Activated CD8-positive, alpha-beta T cell treated with anti-CD3 and anti-CD28 coated beads, Interleukin-2, amount 10 ng/mL, durations not matched to agents 7 days and 5 days (primary cell): ENCODE data around the gene WDPCP. TPM values are rescaled to one million over a fixed set of nuclear protein-coding genes. Genes with fewer than 3 reads are reported as not detected.
"Not testable (repeated sequence)": the region's sequence is repeated elsewhere in the genome, so short reads cannot be mapped to it uniquely, and the experiment has no call there.

Experiments
- ATAC-seq: fragments of 150-1000 bp; cut with Tn5 transposase; one replicate; pipeline ENCODE4 v1.10.0; 2021; ENCODE audit warnings: moderate library complexity
- CTCF ChIA-PET: fragments of 350-600 bp; sonication (Branson Sonifier 250); formaldehyde crosslinking; loops from one replicate; lab custom pipeline; 2021; ENCODE audit warnings: antibody characterized with exemption; lab: Charles Lee
- POLR2A ChIA-PET: fragments of 350-600 bp; sonication (Branson Sonifier 250); formaldehyde crosslinking; loops from one replicate; lab custom pipeline; 2021; ENCODE audit warnings: antibody characterized with exemption; lab: Charles Lee
- DNase-seq: peaks from one replicate; pipeline ENCODE4 v3.0.0-alpha.2; 2020
- H3K27ac Mint-ChIP-seq: one replicate; pipeline ENCODE4 v1.8.0; 2021; ENCODE audit warnings: mild to moderate bottlenecking, mixed read lengths
- H3K27me3 Mint-ChIP-seq: one replicate; pipeline ENCODE4 v1.8.0; 2021; ENCODE audit warnings: low read depth, mixed read lengths
- H3K36me3 Mint-ChIP-seq: one replicate; pipeline ENCODE4 v1.8.0; 2021; ENCODE audit warnings: low read depth, mixed read lengths
- H3K4me1 Mint-ChIP-seq: one replicate; pipeline ENCODE4 v1.8.0; 2021; ENCODE audit warnings: low read depth, mixed read lengths
- H3K4me3 Mint-ChIP-seq: one replicate; pipeline ENCODE4 v1.8.0; 2021; ENCODE audit warnings: mild to moderate bottlenecking, mixed read lengths
- H3K9me3 Mint-ChIP-seq: one replicate; pipeline ENCODE4 v1.8.0; 2022; ENCODE audit warnings: mixed read lengths; ENCODE audit not compliant: insufficient read depth
- total RNA-seq, 2 experiments: library from RNA; stranded (reverse); gene quantifications; one replicate each; pipeline ENCODE4 v1.2.3, GENCODE V29; 2021

Gene WDPCP
- total RNA-seq, 2 experiments from 2014 or later = 7.6 to 8.8 TPM

- Mint-ChIP-seq H3K36me3 (no peaks in the 10 kb centered on the region), H3K27ac (no peak overlapping the region), H3K9me3 (peaks cover 15% of the 10 kb centered on the region), H3K4me1 (no peaks in the 10 kb centered on the region), H3K27me3 (no peaks in the 10 kb centered on the region), H3K4me3 (no peak overlapping the region)
- ChIA-PET CTCF (interaction anchor here (1.1 kb wide), 1 partner anchor 26 kb away, joined by 3 read pairs; no protein-coding TSS in a partner anchor), POLR2A (no interaction called here)
- DNase-seq (no peak), ATAC-seq (no peak)
Measured at GRCh38 chr2:63343397-63344109, 244.7 kb downstream of the WDPCP start.

GRCh38 chr2:63340443-63340842 is 247.8 kb downstream of the WDPCP start:
- POLR2A ChIA-PET = no interaction called here

GRCh38 chr2:63334910-63335309 is 253.4 kb downstream of the WDPCP start:
- Mint-ChIP-seq H3K4me3 (no peak overlapping the region), H3K36me3 (no peaks in the 10 kb centered on the region), H3K9me3 (peaks cover 3% of the 10 kb centered on the region), H3K27ac (no peak overlapping the region), H3K4me1 (no peaks in the 10 kb centered on the region), H3K27me3 (no peaks in the 10 kb centered on the region)
- ATAC-seq = no peak
- POLR2A ChIA-PET = no interaction called here
- CTCF ChIA-PET = no interaction called here
- DNase-seq = no peak

More at GRCh38 chr2:63340443-63340842, 247.8 kb downstream of the WDPCP start:
- H3K4me3 Mint-ChIP-seq = no peak overlapping the region
- ATAC-seq (no peak), DNase-seq (no peak)
- H3K27me3 Mint-ChIP-seq = no peaks in the 10 kb centered on the region
- H3K27ac Mint-ChIP-seq = no peak overlapping the region
- H3K4me1 Mint-ChIP-seq = no peaks in the 10 kb centered on the region
- H3K36me3 Mint-ChIP-seq = no peaks in the 10 kb centered on the region
- CTCF ChIA-PET = no interaction called here
- H3K9me3 Mint-ChIP-seq = peaks cover 18% of the 10 kb centered on the region

- H3K4me1 Mint-ChIP-seq = no peaks in the 10 kb centered on the region
- H3K27me3 Mint-ChIP-seq = no peaks in the 10 kb centered on the region
- no peak overlapping the region for H3K27ac Mint-ChIP-seq
- no peak overlapping the region for H3K4me3 Mint-ChIP-seq
- ChIA-PET CTCF (no interaction called here), POLR2A (no interaction called here)
- no peak for ATAC-seq
- no peak for DNase-seq
- peaks cover 4% of the 10 kb centered on the region for H3K9me3 Mint-ChIP-seq
- H3K36me3 Mint-ChIP-seq = no peaks in the 10 kb centered on the region
Measured at GRCh38 chr2:63326473-63326872, 261.8 kb downstream of the WDPCP start.

- POLR2A ChIA-PET, H3K4me1 Mint-ChIP-seq, H3K4me3 Mint-ChIP-seq, CTCF ChIA-PET, DNase-seq, H3K27me3 Mint-ChIP-seq, H3K36me3 Mint-ChIP-seq, H3K9me3 Mint-ChIP-seq, ATAC-seq, H3K27ac Mint-ChIP-seq: not testable (repeated sequence)
Measured at GRCh38 chr2:63323662-63324061, 264.6 kb downstream of the WDPCP start.

GRCh38 chr2:63321973-63322372 is 266.3 kb downstream of the WDPCP start:
- DNase-seq, ATAC-seq, POLR2A ChIA-PET, CTCF ChIA-PET, H3K4me3 Mint-ChIP-seq, H3K9me3 Mint-ChIP-seq, H3K36me3 Mint-ChIP-seq, H3K27ac Mint-ChIP-seq, H3K4me1 Mint-ChIP-seq, H3K27me3 Mint-ChIP-seq: not testable (repeated sequence)

- Mint-ChIP-seq H3K4me1 (no peaks in the 10 kb centered on the region), H3K27me3 (no peaks in the 10 kb centered on the region), H3K27ac (no peak overlapping the region), H3K9me3 (peaks cover 8% of the 10 kb centered on the region), H3K36me3 (no peaks in the 10 kb centered on the region), H3K4me3 (no peak overlapping the region)
- no peak for DNase-seq
- POLR2A ChIA-PET = no interaction called here
- ATAC-seq = no peak
- CTCF ChIA-PET = no interaction called here
Measured at GRCh38 chr2:63320669-63321068, 267.6 kb downstream of the WDPCP start.

- Mint-ChIP-seq H3K27ac (no peak overlapping the region), H3K4me1 (no peaks in the 10 kb centered on the region), H3K4me3 (no peak overlapping the region), H3K36me3 (no peaks in the 10 kb centered on the region), H3K9me3 (peaks cover 8% of the 10 kb centered on the region), H3K27me3 (no peaks in the 10 kb centered on the region)
- CTCF ChIA-PET = no interaction called here
- POLR2A ChIA-PET = no interaction called here
- ATAC-seq (no peak), DNase-seq (no peak)
Measured at GRCh38 chr2:63310614-63311013, 277.7 kb downstream of the WDPCP start.

GRCh38 chr2:63301481-63301880 is 286.8 kb downstream of the WDPCP start:
- no peak for DNase-seq
- ChIA-PET CTCF (no interaction called here), POLR2A (no interaction called here)
- no peaks in the 10 kb centered on the region for H3K27me3 Mint-ChIP-seq
- peaks cover 6% of the 10 kb centered on the region for H3K36me3 Mint-ChIP-seq
- no peak overlapping the region for H3K4me3 Mint-ChIP-seq
- no peaks in the 10 kb centered on the region for H3K4me1 Mint-ChIP-seq
- no peak for ATAC-seq
- H3K9me3 Mint-ChIP-seq = peaks cover 14% of the 10 kb centered on the region
- no peak overlapping the region for H3K27ac Mint-ChIP-seq

- Mint-ChIP-seq H3K27me3 (no peaks in the 10 kb centered on the region), H3K27ac (no peak overlapping the region), H3K9me3 (peaks cover 14% of the 10 kb centered on the region), H3K4me3 (no peak overlapping the region), H3K36me3 (peaks cover 6% of the 10 kb centered on the region), H3K4me1 (no peaks in the 10 kb centered on the region)
- POLR2A ChIA-PET = no interaction called here
- ATAC-seq (no peak), DNase-seq (no peak)
- CTCF ChIA-PET = no interaction called here
Measured at GRCh38 chr2:63300835-63301234, 287.4 kb downstream of the WDPCP start.

- CTCF ChIA-PET = no interaction called here
Measured at GRCh38 chr2:63287956-63288355, 300.3 kb downstream of the WDPCP start.

GRCh38 chr2:63286520-63286919 is 301.8 kb downstream of the WDPCP start:
- H3K4me1 Mint-ChIP-seq, CTCF ChIA-PET, H3K27me3 Mint-ChIP-seq: not testable (repeated sequence)

More at GRCh38 chr2:63287956-63288355, 300.3 kb downstream of the WDPCP start:
- peaks cover 20% of the 10 kb centered on the region for H3K9me3 Mint-ChIP-seq
- H3K27ac Mint-ChIP-seq = no peak overlapping the region
- no peak overlapping the region for H3K4me3 Mint-ChIP-seq
- POLR2A ChIA-PET = no interaction called here
- H3K4me1 Mint-ChIP-seq = no peaks in the 10 kb centered on the region
- H3K36me3 Mint-ChIP-seq = no peaks in the 10 kb centered on the region
- H3K27me3 Mint-ChIP-seq = no peaks in the 10 kb centered on the region
- ATAC-seq = no peak
- no peak for DNase-seq

GRCh38 chr2:63283273-63283672 is 305.0 kb downstream of the WDPCP start:
- POLR2A ChIA-PET = no interaction called here
- DNase-seq = no peak
- Mint-ChIP-seq H3K27me3 (no peaks in the 10 kb centered on the region), H3K4me3 (no peak overlapping the region), H3K27ac (no peak overlapping the region), H3K36me3 (no peaks in the 10 kb centered on the region), H3K4me1 (no peaks in the 10 kb centered on the region), H3K9me3 (peaks cover 14% of the 10 kb centered on the region)
- CTCF ChIA-PET = no interaction called here
- no peak for ATAC-seq

More at GRCh38 chr2:63286520-63286919, 301.8 kb downstream of the WDPCP start:
- H3K4me3 Mint-ChIP-seq, POLR2A ChIA-PET, ATAC-seq, H3K36me3 Mint-ChIP-seq, H3K27ac Mint-ChIP-seq, DNase-seq: not testable (repeated sequence)
- H3K9me3 Mint-ChIP-seq = peaks cover 12% of the 10 kb centered on the region
